Tibial nerve (tissue), 4 donors: ENCODE results near the gene PLEKHF1. TPM values are rescaled to one million over a fixed set of nuclear protein-coding genes. Genes with fewer than 3 reads are reported as not detected.
"Not testable (repeated sequence)": the region's sequence is repeated elsewhere in the genome, so short reads cannot be mapped to it uniquely, and the experiment has no call there.

Experiments
- DNase-seq, 2 donors: peaks; one replicate each; pipeline ENCODE4 v3.0.0-alpha.2; 2019; ENCODE audit warnings: low spot score in 2 of 2
- H3K27ac ChIP-seq, 4 donors: fragments of 200-600 bp; sonication (generic) in 3 of 4; one replicate each; pipeline ENCODE4 v1.5.1; 2017 to 2019; ENCODE audit warnings: mild to moderate bottlenecking in 1 of 4
- H3K27me3 ChIP-seq, 2 donors: fragments of 200-600 bp; sonication (generic) in 1 of 2; one replicate each; pipeline versions ENCODE4 v1.5.1 to v1.6.0; 2017 to 2019
- H3K36me3 ChIP-seq, 3 donors: fragments of 200-600 bp; sonication (generic); one replicate each; pipeline ENCODE4 v1.5.1; 2018 to 2019
- H3K4me1 ChIP-seq, 4 donors: fragments of 200-600 bp; sonication (generic) in 3 of 4; one replicate each; pipeline ENCODE4 v1.5.1; 2017 to 2019
- H3K4me3 ChIP-seq, 4 donors: fragments of 200-600 bp; sonication (generic) in 3 of 4; one replicate each; pipeline ENCODE4 v1.5.1; 2017 to 2019; ENCODE audit warnings: mild to moderate bottlenecking in 1 of 4, moderate library complexity in 1 of 4
- H3K9me3 ChIP-seq, 4 donors: fragments of 200-600 bp; sonication (generic) in 3 of 4; one replicate each; pipeline ENCODE4 v1.5.1; 2017 to 2019
- EP300 ChIP-seq, 2 donors: sonication (generic); formaldehyde crosslinking; IDR thresholded peaks; one replicate each; pipeline ENCODE4 v1.6.1; 2017; ENCODE audit warnings: antibody characterized with exemption in 2 of 2, mild to moderate bottlenecking in 1 of 2
- POLR2A ChIP-seq, 2 donors: fragments of 450-650 bp; IDR thresholded peaks; one replicate each; pipeline ENCODE4 v1.6.1; 2017; ENCODE audit warnings: antibody characterized with exemption in 2 of 2, mild to moderate bottlenecking in 2 of 2, moderate library complexity in 2 of 2
- WGBS, 2 donors: methylation state at CpG; one replicate each; pipeline ENCODE4 v1.1.5; 2018; 5-methylcytosine and 5-hydroxymethylcytosine counted together
- total RNA-seq, 4 donors: library from RNA; depleted of rRNA; stranded (reverse); fragments of >200 nt; gene quantifications; one replicate each; pipeline ENCODE4 v1.1.0, GENCODE V29; 2016
- TF ChIP-seq, protein P1 (sequence below), 5 experiments: fragments of 200-600 bp in 3 of 5; fragments of 450-650 bp in 2 of 5; sonication (generic) in 3 of 5; IDR thresholded peaks; one replicate each; pipeline ENCODE4 v1.5.1; 2016 to 2019; ENCODE audit warnings: antibody characterized with exemption in 5 of 5, mild to moderate bottlenecking in 3 of 5, moderate library complexity in 2 of 5

Gene PLEKHF1
- total RNA-seq, 4 donors from 2014 or later: 52.2 to 119 (median 89.0) TPM

- Histone ChIP-seq H3K36me3 (peaks cover 0 to 12% (median 3%) of the 10 kb centered on the region in 3 donors), H3K27me3 (no peaks in the 10 kb centered on the region), H3K9me3 (no peaks in the 10 kb centered on the region), H3K27ac (peak overlapping the region in 3 of 4 donors; percentile 11 to 95 (median 93)), H3K4me3 (no peak overlapping the region), H3K4me1 (peaks cover 0 to 85% (median 49%) of the 10 kb centered on the region in 4 donors)
- no peak for DNase-seq
- WGBS, 2 donors: 79 to 81% methylated on average over 13 of the region's 13 CpGs
- TF ChIP-seq EP300 (IDR thresholded peaks at IDR 0.05) (no peak), POLR2A (IDR thresholded peaks at IDR 0.05) (no peak)
- TF ChIP-seq, protein P1, sequence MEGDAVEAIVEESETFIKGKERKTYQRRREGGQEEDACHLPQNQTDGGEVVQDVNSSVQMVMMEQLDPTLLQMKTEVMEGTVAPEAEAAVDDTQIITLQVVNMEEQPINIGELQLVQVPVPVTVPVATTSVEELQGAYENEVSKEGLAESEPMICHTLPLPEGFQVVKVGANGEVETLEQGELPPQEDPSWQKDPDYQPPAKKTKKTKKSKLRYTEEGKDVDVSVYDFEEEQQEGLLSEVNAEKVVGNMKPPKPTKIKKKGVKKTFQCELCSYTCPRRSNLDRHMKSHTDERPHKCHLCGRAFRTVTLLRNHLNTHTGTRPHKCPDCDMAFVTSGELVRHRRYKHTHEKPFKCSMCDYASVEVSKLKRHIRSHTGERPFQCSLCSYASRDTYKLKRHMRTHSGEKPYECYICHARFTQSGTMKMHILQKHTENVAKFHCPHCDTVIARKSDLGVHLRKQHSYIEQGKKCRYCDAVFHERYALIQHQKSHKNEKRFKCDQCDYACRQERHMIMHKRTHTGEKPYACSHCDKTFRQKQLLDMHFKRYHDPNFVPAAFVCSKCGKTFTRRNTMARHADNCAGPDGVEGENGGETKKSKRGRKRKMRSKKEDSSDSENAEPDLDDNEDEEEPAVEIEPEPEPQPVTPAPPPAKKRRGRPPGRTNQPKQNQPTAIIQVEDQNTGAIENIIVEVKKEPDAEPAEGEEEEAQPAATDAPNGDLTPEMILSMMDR (IDR thresholded peaks at IDR 0.05): peak in 1 of 5 experiments; percentile 17
Observed at GRCh38 chr19:29668746-29669609, 3.7 kb downstream of the PLEKHF1 start.

- no peak for DNase-seq
- H3K4me1 ChIP-seq: peaks cover 0 to 87% (median 49%) of the 10 kb centered on the region in 4 donors
- 93 to 94% methylated on average over 5 of the region's 5 CpGs for WGBS, 2 donors
Observed at GRCh38 chr19:29670255-29670654, 5.0 kb downstream of the PLEKHF1 start.

GRCh38 chr19:29671026-29671392, 5.7 kb downstream of the PLEKHF1 start:
- not testable (repeated sequence) for DNase-seq, H3K9me3 ChIP-seq, H3K4me3 ChIP-seq, H3K27me3 ChIP-seq
- peaks cover 0 to 32% (median 12%) of the 10 kb centered on the region in 3 donors for H3K36me3 ChIP-seq
- WGBS, 2 donors: 85 to 92% methylated on average over 6 of the region's 6 CpGs
- peak overlapping the region in 2 of 4 donors; percentile 64 to 88 for H3K27ac ChIP-seq
- H3K4me1 ChIP-seq: peaks cover 0 to 89% (median 56%) of the 10 kb centered on the region in 4 donors

More at GRCh38 chr19:29670255-29670654, 5.0 kb downstream of the PLEKHF1 start:
- peaks cover 0 to 25% (median 12%) of the 10 kb centered on the region in 3 donors for H3K36me3 ChIP-seq
- H3K27ac ChIP-seq: peak overlapping the region in 2 of 4 donors; percentile 23 to 95
- no peaks in the 10 kb centered on the region for H3K9me3 ChIP-seq
- TF ChIP-seq, protein P1 (IDR thresholded peaks at IDR 0.05): no peak
- TF ChIP-seq POLR2A (IDR thresholded peaks at IDR 0.05): no peak
- TF ChIP-seq EP300 (IDR thresholded peaks at IDR 0.05): no peak
- no peak overlapping the region for H3K4me3 ChIP-seq
- H3K27me3 ChIP-seq: no peaks in the 10 kb centered on the region

DNA sequence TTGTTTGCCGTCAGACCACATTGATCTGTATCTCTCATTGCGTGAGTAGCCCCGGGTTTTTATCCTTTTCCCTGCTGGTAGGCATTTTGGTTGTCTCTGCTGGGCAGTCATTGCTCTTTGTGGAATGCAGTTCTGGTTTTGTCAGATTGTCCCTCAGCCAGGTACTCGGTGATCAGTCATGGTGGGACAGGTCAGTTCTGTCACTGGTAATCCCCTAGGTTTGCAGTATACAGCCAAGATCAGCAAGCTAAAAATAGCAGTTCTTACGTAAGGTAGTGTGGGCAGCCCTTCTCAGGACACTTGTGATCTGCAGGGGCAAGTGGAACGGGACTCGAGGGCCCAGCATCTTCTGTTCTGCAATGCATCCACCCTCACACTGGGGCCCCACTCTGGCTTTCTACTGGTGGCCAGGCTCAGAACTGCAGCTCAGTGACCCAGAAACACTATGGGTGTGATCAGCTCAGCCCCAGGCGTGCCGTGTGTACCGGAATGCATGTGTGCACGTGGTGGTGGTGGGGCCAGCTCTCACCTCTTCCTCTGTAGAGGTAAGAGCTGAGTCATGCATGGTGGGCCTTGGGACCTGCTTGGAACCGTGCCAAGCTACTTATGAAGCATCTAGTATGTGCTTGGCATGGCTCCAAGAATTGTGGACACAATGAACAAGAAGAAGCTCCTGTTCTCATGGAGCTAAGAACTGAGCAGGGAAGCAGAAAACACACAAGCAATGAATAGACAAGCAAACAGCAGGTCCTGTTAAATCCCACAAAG, 6.3 kb downstream of the PLEKHF1 start:
- peak overlapping the region in 3 of 4 donors; percentile 44 to 88 (median 64) for H3K27ac ChIP-seq
- H3K4me1 ChIP-seq: peaks cover 0 to 91% (median 60%) of the 10 kb centered on the region in 4 donors
- DNase-seq: no peak
- H3K9me3 ChIP-seq: no peaks in the 10 kb centered on the region
- no peaks in the 10 kb centered on the region for H3K27me3 ChIP-seq
- TF ChIP-seq POLR2A (IDR thresholded peaks at IDR 0.05) (no peak), EP300 (IDR thresholded peaks at IDR 0.05) (peak in 1 of 2 donors; percentile 29)
- TF ChIP-seq, protein P1 (IDR thresholded peaks at IDR 0.05): peak in 2 of 5 experiments; percentile 35 to 37
- WGBS, 2 donors: 60 to 69% methylated on average over 12 of the region's 12 CpGs
- H3K4me3 ChIP-seq: no peak overlapping the region
- peaks cover 0 to 32% (median 12%) of the 10 kb centered on the region in 3 donors for H3K36me3 ChIP-seq

- Histone ChIP-seq H3K4me1 (peaks cover 0 to 91% (median 65%) of the 10 kb centered on the region in 4 donors), H3K27me3 (no peaks in the 10 kb centered on the region), H3K9me3 (no peaks in the 10 kb centered on the region), H3K27ac (peak overlapping the region in 3 of 4 donors; percentile 44 to 88 (median 64)), H3K4me3 (peak overlapping the region in 1 of 4 donors; percentile 5), H3K36me3 (peaks cover 0 to 38% (median 12%) of the 10 kb centered on the region in 3 donors)
- DNase-seq: no peak
- WGBS, 2 donors: 85 to 87% methylated on average over 8 of the region's 8 CpGs
- TF ChIP-seq, protein P1 (IDR thresholded peaks at IDR 0.05): no peak
- TF ChIP-seq EP300 (IDR thresholded peaks at IDR 0.05): no peak
- TF ChIP-seq POLR2A (IDR thresholded peaks at IDR 0.05): no peak
Observed at GRCh38 chr19:29672319-29672932, 7.2 kb downstream of the PLEKHF1 start.
